ENCODE data around the gene TNK1.

GRCh38 chr17:7438656-7439460 is 58.0 kb downstream of the TNK1 start:
- TF ChIP-seq CTCF (IDR thresholded peaks at IDR 0.05; ENCODE audit: insufficient read depth, low read length, poor library complexity, severe bottlenecking) (no peak), EZH2phosphoT487 (conservative IDR thresholded peaks at IDR 0.05; ENCODE audit: low read length) (no peak)

All from SU-DHL-6 (cell line).